Naive thymus-derived CD4-positive, alpha-beta T cell (primary cell): ENCODE measurements around the gene SUCLG2. TPM values are rescaled to one million over a fixed set of nuclear protein-coding genes. Genes with fewer than 3 reads are reported as not detected.
"Not testable (repeated sequence)": the region's sequence is repeated elsewhere in the genome, so short reads cannot be mapped to it uniquely, and the experiment has no call there.

Source experiments
- ATAC-seq: fragments of 150-1000 bp; cut with Tn5 transposase; 2 replicates; pipeline ENCODE4 v1.10.0; 2021; ENCODE audit warnings: mild to moderate bottlenecking, moderate library complexity
- CTCF ChIA-PET: fragments of 350-600 bp; sonication (Branson Sonifier 250); formaldehyde crosslinking; loops from one replicate; lab custom pipeline; 2021; ENCODE audit warnings: antibody characterized with exemption; lab: Charles Lee
- POLR2A ChIA-PET: fragments of 350-600 bp; sonication (Branson Sonifier 250); formaldehyde crosslinking; loops from one replicate; lab custom pipeline; 2021; ENCODE audit warnings: antibody characterized with exemption, inconsistent platforms; lab: Charles Lee
- DNase-seq, 9 donors: peaks; one replicate each; pipeline versions ENCODE4 v3.0.0 to v3.0.0-alpha.2; 2020 to 2022; ENCODE audit warnings: mixed read lengths in 1 of 9
- H3K27ac ChIP-seq: one replicate; pipeline ENCODE4 v1.7.0; 2013; ENCODE audit warnings: mild to moderate bottlenecking, low read depth, low read length, moderate library complexity
- H3K27me3 ChIP-seq, 2 donors: one replicate each; pipeline ENCODE4 v1.7.0; 2013; ENCODE audit warnings: low read length in 2 of 2, mild to moderate bottlenecking in 2 of 2, moderate library complexity in 2 of 2; ENCODE audit not compliant: control insufficient read depth in 2 of 2, insufficient read depth in 2 of 2
- H3K36me3 ChIP-seq, 3 experiments: 1 replicate in 2 of 3; 2 replicates in 1 of 3; pipeline ENCODE4 v1.7.0; 2013; ENCODE audit warnings: low read length in 3 of 3, mild to moderate bottlenecking in 3 of 3, moderate library complexity in 1 of 3; ENCODE audit not compliant: insufficient read depth in 3 of 3, control insufficient read depth in 2 of 3
- H3K4me1 ChIP-seq, 2 donors: one replicate each; pipeline ENCODE4 v1.7.0; 2013; ENCODE audit warnings: low read length in 2 of 2, mild to moderate bottlenecking in 2 of 2, moderate library complexity in 1 of 2; ENCODE audit not compliant: control insufficient read depth in 2 of 2, insufficient read depth in 2 of 2
- H3K4me3 ChIP-seq: 2 replicates; pipeline ENCODE4 v1.7.0; 2013; ENCODE audit warnings: mild to moderate bottlenecking, low read length
- H3K9me3 ChIP-seq, 3 experiments: 1 replicate in 2 of 3; 2 replicates in 1 of 3; pipeline ENCODE4 v1.7.0; 2013; ENCODE audit warnings: low read length in 3 of 3; ENCODE audit not compliant: control insufficient read depth in 2 of 3
- H3K27ac Mint-ChIP-seq, 9 donors: one replicate each; pipeline ENCODE4 v1.8.0; 2020 to 2022; ENCODE audit warnings: mixed read lengths in 9 of 9, mild to moderate bottlenecking in 8 of 9, moderate library complexity in 5 of 9, inconsistent platforms in 2 of 9
- H3K27me3 Mint-ChIP-seq, 5 donors: one replicate each; pipeline ENCODE4 v1.8.0; 2021 to 2022; ENCODE audit warnings: mixed read lengths in 5 of 5, mild to moderate bottlenecking in 1 of 5
- H3K36me3 Mint-ChIP-seq, 5 donors: one replicate each; pipeline ENCODE4 v1.8.0; 2020 to 2022; ENCODE audit warnings: mixed read lengths in 5 of 5, mild to moderate bottlenecking in 3 of 5, inconsistent platforms in 1 of 5
- H3K4me1 Mint-ChIP-seq, 7 donors: one replicate each; pipeline ENCODE4 v1.8.0; 2020 to 2022; ENCODE audit warnings: mixed read lengths in 7 of 7, mild to moderate bottlenecking in 3 of 7, inconsistent platforms in 1 of 7
- H3K4me3 Mint-ChIP-seq, 10 donors: one replicate each; pipeline ENCODE4 v1.8.0; 2020 to 2022; ENCODE audit warnings: mild to moderate bottlenecking in 10 of 10, mixed read lengths in 10 of 10, moderate library complexity in 6 of 10, inconsistent platforms in 2 of 10
- H3K9me3 Mint-ChIP-seq, 11 donors: one replicate each; pipeline ENCODE4 v1.8.0; 2020 to 2022; ENCODE audit warnings: mixed read lengths in 11 of 11, mild to moderate bottlenecking in 4 of 11, inconsistent platforms in 1 of 11, moderate library complexity in 1 of 11
- intact Hi-C, 2 donors: fragments of 100-400 bp; cut with micrococcal nuclease; formaldehyde crosslinking; loops; one replicate each; pipeline ENCODE4 v1.15.1; 2023
- polyA plus RNA-seq, 2 donors: library from polyadenylated mRNA; unstranded; fragments of 300-500 nt; fragmentation: Illumina TruSeq; gene quantifications; one replicate each; pipeline ENCODE4 v1.2.3, GENCODE V29; 2021
- total RNA-seq, 6 experiments: library from RNA in 5 of 6; stranded (reverse) in 5 of 6; gene quantifications; 1 replicate in 5 of 6; 2 replicates in 1 of 6; pipeline ENCODE4 v1.2.3 and lab custom pipeline; 2021 to 2026

The SUCLG2 gene
- total and polyA plus RNA-seq, 7 experiments from 2014 or later = 49.7 to 97.9 (median 64.7) TPM

DNA sequence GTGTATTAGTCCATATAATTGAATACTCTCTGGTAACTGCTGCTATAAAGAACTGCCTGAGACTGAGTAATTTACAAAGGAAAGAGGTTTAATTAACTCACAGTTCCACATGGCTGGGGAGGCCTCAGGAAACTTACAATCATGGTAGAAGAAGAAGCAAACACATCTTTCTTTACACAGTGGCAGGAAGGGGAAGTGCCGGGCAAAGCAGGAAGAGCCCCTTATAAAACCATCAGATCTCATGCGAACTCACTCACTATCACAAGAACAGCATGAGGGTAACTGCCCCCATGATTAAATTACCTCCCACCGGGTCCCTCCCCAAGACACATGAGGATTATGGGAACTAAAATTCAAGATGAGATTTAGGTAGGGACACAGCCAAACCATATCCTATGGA is 69.8 kb downstream of the SUCLG2 start:
- ATAC-seq, DNase-seq, intact Hi-C loops, POLR2A ChIA-PET, CTCF ChIA-PET, H3K9me3 Mint-ChIP-seq, H3K4me3 ChIP-seq, H3K27ac ChIP-seq, H3K36me3 ChIP-seq, H3K9me3 ChIP-seq, H3K27me3 ChIP-seq, H3K27me3 Mint-ChIP-seq: not testable (repeated sequence)
- peaks cover 0 to 14% of the 10 kb centered on the region in 2 donors for H3K4me1 ChIP-seq
- H3K27ac Mint-ChIP-seq = peak overlapping the region in 4 of 9 donors; percentile 23 to 77 (median 54)
- H3K4me1 Mint-ChIP-seq = peaks cover 19 to 91% (median 77%) of the 10 kb centered on the region in 7 donors
- peaks cover 22 to 73% (median 64%) of the 10 kb centered on the region in 5 donors for H3K36me3 Mint-ChIP-seq
- H3K4me3 Mint-ChIP-seq = peak overlapping the region in 6 of 10 donors; percentile 21 to 53 (median 34)

DNA sequence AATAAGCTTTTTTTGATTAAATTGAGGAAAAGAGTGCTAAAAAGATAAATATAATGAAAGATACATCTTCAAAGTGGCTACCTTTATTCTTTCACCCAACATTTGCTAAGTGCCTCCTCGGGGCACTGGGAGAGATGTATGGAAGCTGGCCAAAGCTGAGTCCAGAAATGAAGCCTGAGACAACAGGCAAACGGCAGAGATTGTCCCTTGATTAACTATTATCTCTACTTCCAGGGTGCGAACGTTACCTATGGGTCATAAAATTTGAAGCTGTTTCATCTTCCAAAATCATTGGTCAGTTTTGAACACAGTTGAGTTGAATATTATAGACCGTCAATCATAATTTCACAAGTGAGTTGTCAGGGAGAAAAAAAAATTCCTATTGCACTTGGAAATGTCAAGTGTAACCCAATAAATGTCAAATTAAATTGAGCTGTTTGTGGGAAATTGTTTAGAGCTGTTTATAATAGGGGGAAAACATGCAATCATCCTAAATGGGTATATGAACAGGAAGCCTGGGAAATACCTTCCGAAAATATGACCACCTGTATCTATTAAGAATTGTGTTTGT is 73.9 kb downstream of the SUCLG2 start:
- H3K4me3 ChIP-seq = no peak overlapping the region
- CTCF ChIA-PET = no interaction called here
- peaks cover 15 to 85% (median 61%) of the 10 kb centered on the region in 7 donors for H3K4me1 Mint-ChIP-seq
- no peak overlapping the region for H3K27ac ChIP-seq
- H3K9me3 Mint-ChIP-seq = peaks cover 0 to 6% (median 3%) of the 10 kb centered on the region in 11 donors
- H3K27ac Mint-ChIP-seq = no peak overlapping the region
- intact Hi-C loops = no loop called here
- H3K36me3 Mint-ChIP-seq = peaks cover 13 to 77% (median 69%) of the 10 kb centered on the region in 5 donors
- peaks cover 0 to 5% (median 0%) of the 10 kb centered on the region in 3 experiments for H3K36me3 ChIP-seq
- no peaks in the 10 kb centered on the region for H3K9me3 ChIP-seq
- H3K27me3 Mint-ChIP-seq = no peaks in the 10 kb centered on the region
- H3K27me3 ChIP-seq = no peaks in the 10 kb centered on the region
- peaks cover 0 to 14% of the 10 kb centered on the region in 2 donors for H3K4me1 ChIP-seq
- DNase-seq (no peak), ATAC-seq (no peak)
- POLR2A ChIA-PET = no interaction called here
- H3K4me3 Mint-ChIP-seq = no peak overlapping the region

DNA sequence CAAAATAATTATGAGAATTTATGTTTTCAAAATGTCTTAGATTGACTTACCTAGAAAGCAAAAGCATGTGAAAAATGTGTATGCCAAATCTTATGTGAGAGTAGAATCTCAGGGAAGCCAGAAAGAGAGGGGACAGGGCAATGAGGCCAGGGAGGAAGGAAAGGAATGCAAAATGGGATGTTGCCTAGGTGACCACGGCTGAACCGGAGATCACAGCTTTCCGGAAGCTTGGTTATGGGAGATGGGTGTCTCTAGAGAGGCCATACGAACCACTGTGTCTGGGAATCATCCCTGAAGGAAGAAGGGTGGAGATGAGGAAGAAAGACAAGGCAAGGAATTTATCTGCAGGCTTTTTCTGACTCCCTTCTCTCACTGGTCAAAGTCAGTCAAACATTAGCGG is 76.0 kb downstream of the SUCLG2 start:
- peaks cover 3 to 79% (median 54%) of the 10 kb centered on the region in 7 donors for H3K4me1 Mint-ChIP-seq

DNA sequence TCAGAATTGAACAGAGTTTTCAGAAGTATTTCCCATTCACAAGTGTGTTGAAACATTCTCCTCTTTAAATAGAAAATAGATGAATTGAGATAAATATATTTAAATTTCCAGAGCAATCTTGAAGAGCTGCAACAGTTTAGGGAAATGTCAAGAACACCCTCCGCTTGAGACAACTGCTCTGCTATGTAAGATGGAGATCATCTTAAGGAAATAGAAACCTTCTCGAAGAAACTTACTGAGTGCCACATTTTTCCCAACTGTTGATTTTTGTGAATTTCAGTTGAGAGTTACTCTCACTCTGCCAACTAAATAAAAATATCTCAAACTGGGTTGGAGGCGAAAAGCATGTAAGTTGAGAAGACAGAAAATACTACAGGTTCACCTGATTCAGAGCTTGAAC is 78.0 kb downstream of the SUCLG2 start:
- no peaks in the 10 kb centered on the region for H3K9me3 ChIP-seq
- Mint-ChIP-seq H3K27ac (no peak overlapping the region), H3K27me3 (no peaks in the 10 kb centered on the region), H3K9me3 (peaks cover 0 to 14% (median 3%) of the 10 kb centered on the region in 11 donors), H3K36me3 (peaks cover 9 to 79% (median 71%) of the 10 kb centered on the region in 5 donors), H3K4me3 (no peak overlapping the region), H3K4me1 (peaks cover 6 to 77% (median 54%) of the 10 kb centered on the region in 7 donors)
- ChIA-PET POLR2A (no interaction called here), CTCF (no interaction called here)
- intact Hi-C loops = no loop called here
- DNase-seq (no peak), ATAC-seq (no peak)
- H3K27ac ChIP-seq = no peak overlapping the region
- no peak overlapping the region for H3K4me3 ChIP-seq
- H3K36me3 ChIP-seq = peaks cover 0 to 4% (median 0%) of the 10 kb centered on the region in 3 experiments
- no peaks in the 10 kb centered on the region for H3K4me1 ChIP-seq
- no peaks in the 10 kb centered on the region for H3K27me3 ChIP-seq

More for the DNA sequence above, 76.0 kb downstream of the SUCLG2 start:
- Histone ChIP-seq H3K4me1 (peaks cover 0 to 5% of the 10 kb centered on the region in 2 donors), H3K4me3 (no peak overlapping the region), H3K36me3 (peaks cover 0 to 5% (median 0%) of the 10 kb centered on the region in 3 experiments), H3K9me3 (no peaks in the 10 kb centered on the region), H3K27me3 (no peaks in the 10 kb centered on the region), H3K27ac (no peak overlapping the region)
- intact Hi-C loops = no loop called here
- CTCF ChIA-PET = no interaction called here
- Mint-ChIP-seq H3K9me3 (peaks cover 0 to 7% (median 0%) of the 10 kb centered on the region in 11 donors), H3K27me3 (no peaks in the 10 kb centered on the region), H3K36me3 (peaks cover 10 to 81% (median 73%) of the 10 kb centered on the region in 5 donors), H3K4me3 (no peak overlapping the region), H3K27ac (peak overlapping the region in 3 of 9 donors; percentile 19 to 41 (median 38))
- no peak for DNase-seq
- POLR2A ChIA-PET = no interaction called here
- no peak for ATAC-seq

DNA sequence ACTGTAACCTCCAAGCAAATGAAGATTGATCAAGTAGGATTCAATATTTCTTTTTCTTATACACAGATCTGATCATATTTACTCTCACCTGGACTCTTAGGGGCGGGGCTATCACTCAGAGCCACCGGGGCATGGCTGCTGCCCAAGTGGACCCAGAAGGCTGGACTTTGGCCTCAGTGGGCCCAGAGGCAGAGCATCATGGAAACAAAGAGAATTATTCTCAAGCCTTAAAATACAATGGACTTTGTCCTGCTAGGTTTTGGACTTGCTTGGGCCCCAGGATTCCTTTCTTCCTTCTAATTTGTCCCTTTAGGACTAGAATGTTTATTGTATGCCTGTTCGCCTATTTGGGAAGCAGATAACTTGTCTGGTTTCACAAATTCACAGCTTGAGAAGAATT is 85.1 kb downstream of the SUCLG2 start:
- Mint-ChIP-seq H3K27ac (peak overlapping the region in 1 of 9 donors; percentile 37), H3K4me3 (no peak overlapping the region), H3K4me1 (peaks cover 6 to 57% (median 42%) of the 10 kb centered on the region in 7 donors), H3K9me3 (peaks cover 0 to 36% (median 12%) of the 10 kb centered on the region in 11 donors), H3K36me3 (peaks cover 13 to 74% (median 64%) of the 10 kb centered on the region in 5 donors), H3K27me3 (no peaks in the 10 kb centered on the region)
- Histone ChIP-seq H3K27me3 (no peaks in the 10 kb centered on the region), H3K36me3 (no peaks in the 10 kb centered on the region), H3K4me1 (no peaks in the 10 kb centered on the region), H3K9me3 (peaks cover 0 to 9% (median 0%) of the 10 kb centered on the region in 3 experiments), H3K4me3 (no peak overlapping the region), H3K27ac (no peak overlapping the region)
- intact Hi-C loops = no loop called here
- ATAC-seq (no peak), DNase-seq (no peak)
- ChIA-PET CTCF (interaction anchor here (1.1 kb wide), 1 partner anchor 630 kb away, joined by 3 read pairs; no protein-coding TSS in a partner anchor), POLR2A (no interaction called here)

DNA sequence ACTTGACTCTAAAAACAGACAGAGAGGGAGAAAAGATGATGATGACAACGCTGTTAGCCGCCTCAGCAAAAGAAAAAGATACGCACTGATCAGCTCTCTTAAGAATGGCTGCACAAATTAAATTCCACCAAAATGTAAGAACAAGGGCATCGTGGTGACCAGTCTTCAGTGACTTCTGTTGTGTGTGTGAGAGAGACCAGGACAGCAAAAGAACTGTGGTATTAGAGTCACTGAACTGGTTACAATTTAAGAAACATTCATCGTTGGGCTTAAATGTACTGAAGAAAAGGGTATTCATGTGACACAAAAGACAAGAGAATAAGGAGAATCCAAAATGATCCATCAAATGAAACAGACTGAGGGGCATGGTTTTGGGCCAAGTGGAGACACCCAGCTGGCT is 86.5 kb downstream of the SUCLG2 start:
- no peak for ATAC-seq
- Histone ChIP-seq H3K4me1 (no peaks in the 10 kb centered on the region), H3K36me3 (no peaks in the 10 kb centered on the region), H3K9me3 (peaks cover 0 to 9% (median 0%) of the 10 kb centered on the region in 3 experiments), H3K27ac (no peak overlapping the region), H3K4me3 (no peak overlapping the region), H3K27me3 (no peaks in the 10 kb centered on the region)
- H3K27ac Mint-ChIP-seq = no peak overlapping the region
- no peak for DNase-seq
- CTCF ChIA-PET = interaction anchor here (0.8 kb wide), 1 partner anchor 35 kb away, joined by 3 read pairs; no protein-coding TSS in a partner anchor
- peak overlapping the region in 1 of 10 donors; percentile 42 for H3K4me3 Mint-ChIP-seq
- H3K36me3 Mint-ChIP-seq = peaks cover 13 to 68% (median 56%) of the 10 kb centered on the region in 5 donors
- H3K9me3 Mint-ChIP-seq = peaks cover 0 to 30% (median 11%) of the 10 kb centered on the region in 11 donors
- H3K27me3 Mint-ChIP-seq = no peaks in the 10 kb centered on the region
- POLR2A ChIA-PET = no interaction called here
- intact Hi-C loops = no loop called here
- H3K4me1 Mint-ChIP-seq = peaks cover 6 to 48% (median 32%) of the 10 kb centered on the region in 7 donors
